Thoracic aorta (tissue), 2 donors: ENCODE results near the gene HECW1. TPM values are rescaled to one million over a fixed set of nuclear protein-coding genes. Genes with fewer than 3 reads are reported as not detected.
"Not testable (repeated sequence)": the region's sequence is repeated elsewhere in the genome, so short reads cannot be mapped to it uniquely, and the experiment has no call there.

Experiments used
- ATAC-seq: fragments of 150-250 bp; one replicate; pipeline ENCODE4 v1.8.0; 2017; ENCODE audit warnings: low read depth; ENCODE audit not compliant: insufficient number of reproducible peaks, low FRiP score
- DNase-seq: peaks from one replicate; pipeline ENCODE4 v3.0.0-alpha.2; 2020; ENCODE audit warnings: low spot score
- H3K27ac ChIP-seq, 2 donors: fragments of 200-600 bp; sonication (generic); 1 replicate in 1 of 2; 2 replicates in 1 of 2; pipeline ENCODE4 v1.5.1; 2016; ENCODE audit warnings: mild to moderate bottlenecking in 2 of 2, moderate library complexity in 2 of 2
- H3K27me3 ChIP-seq: fragments of 200-600 bp; sonication (generic); replicated peaks from 2 replicates; pipeline ENCODE4 v1.6.0; 2016; ENCODE audit warnings: mild to moderate bottlenecking; ENCODE audit not compliant: insufficient read depth
- H3K36me3 ChIP-seq: fragments of 200-600 bp; sonication (generic); one replicate; pipeline ENCODE4 v1.5.1; 2016
- H3K4me1 ChIP-seq, 2 donors: fragments of 200-600 bp; sonication (generic); 1 replicate in 1 of 2; 2 replicates in 1 of 2; pipeline versions ENCODE4 v1.5.1 to v1.6.0; 2016; ENCODE audit warnings: low read depth in 2 of 2, mild to moderate bottlenecking in 1 of 2; ENCODE audit not compliant: control insufficient read depth in 1 of 2
- H3K4me3 ChIP-seq: fragments of 200-600 bp; sonication (generic); 2 replicates; pipeline ENCODE4 v1.5.1; 2016; ENCODE audit warnings: mild to moderate bottlenecking
- H3K9me3 ChIP-seq: fragments of 200-600 bp; sonication (generic); 2 replicates; pipeline ENCODE4 v1.5.1; 2016
- CTCF ChIP-seq: fragments of 200-600 bp; sonication (generic); IDR thresholded peaks from one replicate; pipeline ENCODE4 v1.5.1; 2019; ENCODE audit warnings: antibody characterized with exemption
- total RNA-seq, 2 donors: library from RNA; depleted of rRNA; stranded (reverse); fragments of >200 nt; gene quantifications; one replicate each; pipeline versions ENCODE4 v1.1.0 to v1.2.3, GENCODE V29; 2016

The HECW1 gene
- total RNA-seq, 2 donors from 2014 or later, result 0.28 to 2.3 TPM

GRCh38 chr7:43199371-43200160, 87.1 kb downstream of the HECW1 start:
- Histone ChIP-seq H3K27ac (no peak overlapping the region), H3K4me3 (no peak overlapping the region), H3K4me1 (no peaks in the 10 kb centered on the region), H3K27me3 (no peaks in the 10 kb centered on the region), H3K9me3 (no peaks in the 10 kb centered on the region), H3K36me3 (no peaks in the 10 kb centered on the region)
- no peak for TF ChIP-seq CTCF
- DNase-seq (no peak), ATAC-seq (no peak)

GRCh38 chr7:43201912-43202311, 89.5 kb downstream of the HECW1 start:
- Histone ChIP-seq H3K9me3 (no peaks in the 10 kb centered on the region), H3K4me3 (no peak overlapping the region), H3K36me3 (no peaks in the 10 kb centered on the region), H3K27ac (no peak overlapping the region), H3K27me3 (no peaks in the 10 kb centered on the region), H3K4me1 (no peaks in the 10 kb centered on the region)
- ATAC-seq (no peak), DNase-seq (no peak)
- TF ChIP-seq CTCF, result no peak

- Histone ChIP-seq H3K27me3 (no peaks in the 10 kb centered on the region), H3K9me3 (no peaks in the 10 kb centered on the region), H3K36me3 (no peaks in the 10 kb centered on the region), H3K4me1 (no peaks in the 10 kb centered on the region), H3K4me3 (no peak overlapping the region), H3K27ac (no peak overlapping the region)
- ATAC-seq (no peak), DNase-seq (no peak)
- no peak for TF ChIP-seq CTCF
These were observed 91.6 kb downstream of the HECW1 start for GRCh38 chr7:43204081-43204480.

GRCh38 chr7:43205171-43205795, 92.8 kb downstream of the HECW1 start:
- ATAC-seq, result no peak
- Histone ChIP-seq H3K27me3 (no peaks in the 10 kb centered on the region), H3K4me3 (no peak overlapping the region), H3K36me3 (no peaks in the 10 kb centered on the region), H3K9me3 (no peaks in the 10 kb centered on the region), H3K4me1 (no peaks in the 10 kb centered on the region), H3K27ac (no peak overlapping the region)
- DNase-seq, result no peak
- no peak for TF ChIP-seq CTCF

- TF ChIP-seq CTCF, result no peak
These were observed 95.8 kb downstream of the HECW1 start for GRCh38 chr7:43208242-43208641.

GRCh38 chr7:43210539-43210938, 98.1 kb downstream of the HECW1 start:
- not testable (repeated sequence) for H3K36me3 ChIP-seq, H3K4me1 ChIP-seq, DNase-seq, H3K27ac ChIP-seq, ATAC-seq, H3K27me3 ChIP-seq, H3K4me3 ChIP-seq, H3K9me3 ChIP-seq

More at GRCh38 chr7:43208242-43208641, 95.8 kb downstream of the HECW1 start:
- Histone ChIP-seq H3K9me3 (no peaks in the 10 kb centered on the region), H3K27ac (no peak overlapping the region), H3K4me1 (no peaks in the 10 kb centered on the region), H3K27me3 (no peaks in the 10 kb centered on the region), H3K4me3 (no peak overlapping the region), H3K36me3 (no peaks in the 10 kb centered on the region)
- no peak for DNase-seq
- ATAC-seq, result no peak
